ENCODE measurements around the gene TNRC18.

DNA sequence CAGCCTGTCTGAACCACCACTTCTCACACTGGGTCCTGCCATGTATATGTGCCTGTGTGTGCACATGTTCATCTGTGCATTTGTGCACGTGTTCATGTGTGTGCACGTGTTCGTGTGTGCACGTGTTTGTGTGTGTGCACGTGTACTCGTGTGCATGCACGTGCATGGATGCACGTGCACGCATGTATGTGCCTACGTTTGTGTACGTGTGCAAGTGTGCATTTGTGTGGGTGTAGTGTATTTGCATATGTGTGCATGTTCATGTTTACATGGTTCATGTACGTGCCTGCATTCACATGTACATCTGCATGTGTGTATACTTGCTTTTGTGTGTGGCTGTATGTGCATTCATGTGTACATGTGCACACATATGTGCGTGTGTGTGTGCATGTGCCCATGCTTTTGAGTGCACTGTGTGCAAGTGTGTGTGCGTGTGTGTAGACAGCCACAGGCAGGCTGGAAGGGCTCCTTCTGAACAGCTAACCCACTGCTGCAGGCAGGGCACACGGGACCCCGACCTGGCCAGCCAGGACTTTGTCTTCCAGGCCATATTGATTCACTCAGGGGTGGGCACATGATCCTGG, 112.7 kb downstream of the TNRC18 start:
- no peak for TF ChIP-seq EZH2 (IDR thresholded peaks at IDR 0.05; ENCODE audit: borderline replicate concordance)
- TF ChIP-seq CTCF (IDR thresholded peaks at IDR 0.05; ENCODE audit: poor library complexity), result no peak
- TF ChIP-seq EZH2phosphoT487 (IDR thresholded peaks at IDR 0.05; ENCODE audit: low read depth, severe bottlenecking, unreplicated experiment), result no peak
